ENCODE measurements around the gene ANKRD11. TPM values are rescaled to one million over a fixed set of nuclear protein-coding genes. Genes with fewer than 3 reads are reported as not detected.

The ANKRD11 gene
- polyA plus RNA-seq, 3 donors: 98.3 to 127 (median 111) TPM

DNA sequence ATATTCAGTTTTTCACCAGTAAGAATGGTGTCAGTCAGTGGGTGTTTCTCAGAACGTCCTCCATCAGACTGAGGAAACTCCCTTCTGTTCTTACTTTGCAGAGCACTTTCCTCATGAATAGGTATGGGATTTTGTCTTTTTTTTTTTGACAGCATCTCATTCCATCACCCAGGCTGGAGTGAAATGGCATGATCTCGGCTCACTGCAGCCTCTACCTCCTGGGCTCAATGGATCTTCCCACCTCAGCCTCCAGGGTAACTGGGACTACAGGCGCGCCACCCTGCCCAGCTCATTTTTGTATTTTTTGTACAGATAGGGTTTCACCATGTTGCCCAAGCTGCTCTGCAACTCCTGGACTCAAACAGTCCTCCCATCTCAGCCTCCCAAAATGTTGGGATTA is 142.6 kb downstream of the ANKRD11 start:
- DNase-seq (ENCODE audit: extremely low read depth in 1 of 11, low read depth in 9 of 11, low spot score in 4 of 11): no peak

DNA sequence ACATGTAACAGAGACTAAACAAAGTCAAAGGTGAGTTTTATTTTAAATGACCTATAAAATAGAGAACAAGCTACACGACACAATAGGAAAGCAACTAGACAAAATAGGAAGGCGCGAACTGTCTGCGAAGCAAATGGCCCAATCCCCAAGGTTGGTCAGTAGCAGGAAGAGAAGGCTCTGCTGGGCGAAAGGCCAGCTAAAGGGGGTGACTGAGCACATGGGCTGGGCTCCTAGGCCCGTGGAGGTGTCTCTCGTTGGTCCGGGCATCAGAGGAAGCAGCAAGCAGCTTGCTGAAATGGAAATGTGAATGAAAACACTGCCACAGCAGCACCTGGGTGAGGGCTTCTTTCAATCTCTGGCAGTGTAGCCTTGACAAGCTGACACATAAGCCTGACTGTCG is 143.5 kb downstream of the ANKRD11 start:
- no peak for DNase-seq (ENCODE audit: extremely low read depth in 1 of 11, low read depth in 9 of 11, low spot score in 4 of 11)

DNA sequence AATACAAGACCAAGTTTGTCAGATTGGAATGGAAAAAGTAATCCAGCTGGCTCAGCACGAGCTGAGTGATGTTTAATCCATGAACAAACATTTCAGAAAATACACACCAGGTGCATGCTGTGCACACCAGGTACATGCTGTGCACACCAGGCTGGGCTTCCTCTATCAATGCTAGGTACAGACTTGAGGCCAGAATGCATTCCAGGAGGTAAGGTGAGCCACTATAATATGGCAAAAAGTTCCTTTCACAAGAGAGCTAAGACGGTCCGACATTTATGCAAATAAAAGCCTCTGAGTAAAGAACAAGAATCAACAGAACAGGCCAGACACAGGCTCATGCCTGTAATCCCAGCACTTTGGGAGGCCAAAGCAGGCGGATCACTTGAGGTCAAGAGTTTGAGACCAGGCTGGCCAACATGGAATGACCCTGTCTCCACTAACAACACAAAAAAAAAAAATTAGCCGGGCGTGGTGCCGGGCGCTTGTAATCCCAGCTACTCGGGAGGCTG is 144.7 kb downstream of the ANKRD11 start:
- DNase-seq (ENCODE audit: extremely low read depth in 1 of 11, low read depth in 9 of 11, low spot score in 4 of 11): no peak

DNA sequence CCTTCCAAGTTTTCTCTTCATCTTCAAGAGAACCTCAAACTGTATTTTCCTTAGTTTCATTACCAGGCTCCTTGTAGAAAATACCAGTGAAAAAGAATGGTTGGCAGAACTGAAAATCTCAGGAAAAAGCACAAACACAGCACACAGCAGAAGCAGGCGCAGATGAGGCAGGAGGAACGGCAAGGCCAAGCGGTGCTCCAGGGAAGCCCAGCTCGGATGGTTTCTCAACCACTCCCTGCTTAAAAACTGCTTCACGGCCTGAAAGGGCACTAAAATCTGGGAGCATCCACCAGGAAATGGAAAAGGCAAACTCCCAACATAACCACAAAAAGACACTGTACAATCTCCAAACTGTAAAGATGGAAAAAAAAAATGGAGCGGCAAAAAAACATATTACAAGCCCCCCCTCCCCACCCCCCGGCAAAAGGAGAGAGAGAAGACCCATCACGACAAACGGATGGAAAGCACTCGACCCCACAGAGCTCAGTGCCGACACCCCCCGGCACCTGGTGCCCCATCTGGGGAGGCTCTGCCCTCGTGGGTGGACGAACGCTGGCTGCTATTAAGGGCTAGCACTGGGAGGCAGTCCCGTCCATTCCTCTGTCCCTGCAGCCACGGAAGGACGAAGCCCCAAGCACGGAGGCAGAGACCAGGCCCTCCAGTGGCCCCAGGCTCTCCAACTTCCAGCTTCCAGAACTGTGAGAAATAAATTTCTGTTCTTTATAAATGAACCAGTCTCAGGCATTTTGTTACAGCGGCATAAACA is 145.3 kb downstream of the ANKRD11 start:
- no peak for DNase-seq (ENCODE audit: extremely low read depth in 1 of 11, low read depth in 9 of 11, low spot score in 4 of 11)

DNA sequence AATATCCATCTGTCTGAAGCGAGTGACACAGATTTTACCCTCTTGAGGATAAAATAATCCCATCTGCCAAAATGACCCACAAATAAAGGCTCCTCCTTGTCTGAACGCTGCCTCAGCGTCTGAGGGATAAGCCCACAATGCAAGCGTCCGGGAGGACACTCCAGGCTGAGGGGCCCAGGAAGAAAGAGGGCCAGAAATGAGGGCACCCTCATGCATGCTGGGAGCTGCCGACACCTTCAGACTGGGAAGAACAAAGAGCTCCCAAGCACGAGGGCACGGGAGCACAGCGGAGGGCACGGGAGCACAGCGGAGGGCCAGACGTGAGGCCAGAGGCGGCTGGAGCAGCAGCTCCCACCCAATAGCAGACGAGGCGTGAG is 145.9 kb downstream of the ANKRD11 start:
- DNase-seq (ENCODE audit: extremely low read depth in 1 of 11, low read depth in 9 of 11, low spot score in 4 of 11): no peak

DNA sequence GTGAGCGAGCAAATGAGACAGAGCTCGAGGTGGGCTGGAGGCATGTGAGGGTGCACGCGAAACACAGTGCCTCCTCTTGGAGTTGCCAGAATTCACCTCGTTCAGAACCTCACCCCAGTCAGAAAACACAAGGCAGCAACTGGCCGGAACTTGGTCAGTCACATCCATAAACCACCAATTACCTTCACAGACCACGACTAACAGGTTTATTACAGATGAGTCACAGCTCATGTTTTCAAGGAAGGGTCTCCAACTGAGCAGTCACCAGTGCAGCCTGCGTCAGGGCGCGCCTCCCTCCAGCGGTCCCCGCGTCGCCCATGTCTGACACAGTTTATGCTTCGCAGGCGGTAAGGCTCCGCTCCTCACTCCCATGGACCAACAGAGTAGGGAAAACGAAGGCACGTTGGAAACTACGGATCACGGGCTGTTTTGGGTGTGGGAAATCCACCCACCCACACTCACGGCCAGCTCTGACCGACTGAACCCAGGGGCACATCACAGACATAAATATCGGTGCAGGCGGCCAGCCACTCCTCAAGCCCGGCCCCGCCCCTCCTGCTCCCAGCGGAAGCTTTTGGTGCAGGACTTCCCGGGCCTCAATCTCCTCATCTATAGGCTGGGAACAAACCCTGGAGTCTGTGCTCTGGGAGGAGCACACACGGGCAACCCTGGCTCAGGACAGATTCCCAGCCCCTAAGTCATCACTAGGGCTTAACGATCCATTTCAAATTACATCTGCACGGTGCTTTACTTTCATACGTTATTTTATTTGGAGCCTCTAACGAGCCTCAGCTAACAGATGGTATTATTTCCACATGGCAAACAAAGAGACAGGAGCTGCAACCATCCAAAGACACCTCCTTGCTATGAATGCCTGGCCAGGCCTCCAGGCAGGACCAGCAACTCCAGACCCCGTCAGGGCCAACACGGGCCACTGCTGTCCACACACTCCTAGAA is 146.6 kb downstream of the ANKRD11 start:
- DNase-seq (ENCODE audit: extremely low read depth in 1 of 11, low read depth in 9 of 11, low spot score in 4 of 11): no peak

DNA sequence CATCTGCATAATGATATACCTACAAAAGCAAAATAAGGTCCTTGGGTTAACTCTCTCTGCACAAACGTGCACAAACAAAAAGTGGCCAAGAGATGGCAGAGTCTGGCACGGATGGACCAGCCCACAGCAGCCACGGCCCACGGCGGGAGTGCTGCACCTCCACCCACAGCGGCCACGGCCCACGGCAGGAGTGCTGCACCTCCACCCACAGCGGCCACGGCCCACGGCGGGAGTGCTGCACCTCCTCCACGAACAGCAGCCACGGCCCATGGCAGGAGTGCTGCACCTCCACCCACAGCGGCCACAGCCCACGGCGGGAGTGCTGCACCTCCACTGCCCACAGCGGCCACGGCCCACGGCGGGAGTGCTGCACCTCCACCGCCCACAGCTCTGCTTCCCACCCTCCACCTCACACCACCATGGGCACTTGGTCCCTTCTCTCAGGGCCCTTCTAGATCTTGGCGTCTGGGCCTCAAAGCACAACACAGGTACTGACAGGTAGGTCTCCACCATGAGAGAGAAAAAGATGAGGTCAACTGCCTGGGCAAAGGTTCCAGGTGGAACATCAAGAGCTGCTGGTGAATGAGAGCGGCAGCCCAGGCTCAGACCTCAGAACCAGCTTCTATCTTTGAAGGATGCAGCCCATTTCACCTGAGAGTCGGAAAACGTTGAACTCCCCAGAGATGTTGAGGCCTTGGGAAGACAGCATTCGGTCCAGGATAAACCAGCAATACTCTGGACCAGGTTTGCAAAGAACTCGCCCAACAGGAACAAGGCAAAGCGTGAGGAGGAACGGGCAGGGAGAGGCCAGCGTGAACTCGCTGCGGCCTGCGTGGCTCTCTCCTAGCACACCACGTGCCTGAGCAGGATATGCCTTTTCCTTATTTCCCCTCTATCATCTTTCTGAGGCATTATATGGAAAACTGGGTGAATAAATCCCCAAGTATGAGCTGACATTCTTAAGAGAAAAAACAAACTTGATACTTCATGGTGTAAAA is 148.4 kb downstream of the ANKRD11 start:
- DNase-seq (ENCODE audit: extremely low read depth in 1 of 11, low read depth in 9 of 11, low spot score in 4 of 11): no peak

DNA sequence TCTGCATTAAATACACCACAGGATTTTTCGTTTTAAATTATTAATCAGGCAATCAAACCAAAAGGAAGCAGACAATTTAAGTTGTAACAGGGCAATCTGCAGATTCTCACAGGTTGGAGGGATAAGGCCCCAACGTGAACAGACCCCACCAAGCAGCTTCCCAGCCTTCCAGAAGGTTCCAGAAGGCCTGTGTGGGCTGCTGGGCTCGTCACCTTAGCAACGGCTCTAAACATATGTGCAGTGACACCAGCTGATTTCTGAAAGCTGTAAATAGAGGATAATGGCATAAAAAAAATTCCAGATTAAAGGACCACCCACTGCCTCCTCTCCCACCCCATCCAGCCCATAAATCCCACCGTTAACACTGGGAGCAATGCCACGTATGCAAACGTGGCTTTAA is 149.1 kb downstream of the ANKRD11 start:
- DNase-seq (ENCODE audit: extremely low read depth in 1 of 11, low read depth in 9 of 11, low spot score in 4 of 11): no peak

DNA sequence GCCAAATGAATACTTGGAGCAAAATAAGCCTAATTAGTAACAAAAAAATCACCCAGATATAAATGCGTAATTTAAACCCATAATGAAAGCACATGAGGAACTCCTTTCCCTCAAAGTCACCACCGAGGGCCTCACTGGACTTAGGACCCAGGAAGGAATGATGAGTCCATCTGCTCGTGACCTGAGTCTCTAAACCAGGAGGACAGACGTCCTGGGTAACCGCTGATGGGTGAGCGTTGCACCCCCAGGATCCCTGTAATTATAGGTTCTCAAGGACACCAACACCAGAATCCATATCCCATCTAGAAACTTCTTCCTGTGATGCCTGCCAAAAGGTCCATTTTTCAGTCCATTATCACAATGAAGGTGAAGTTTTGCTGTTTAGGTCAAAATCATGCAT is 151.5 kb downstream of the ANKRD11 start:
- DNase-seq (ENCODE audit: extremely low read depth in 1 of 11, low read depth in 9 of 11, low spot score in 4 of 11): no peak

DNA sequence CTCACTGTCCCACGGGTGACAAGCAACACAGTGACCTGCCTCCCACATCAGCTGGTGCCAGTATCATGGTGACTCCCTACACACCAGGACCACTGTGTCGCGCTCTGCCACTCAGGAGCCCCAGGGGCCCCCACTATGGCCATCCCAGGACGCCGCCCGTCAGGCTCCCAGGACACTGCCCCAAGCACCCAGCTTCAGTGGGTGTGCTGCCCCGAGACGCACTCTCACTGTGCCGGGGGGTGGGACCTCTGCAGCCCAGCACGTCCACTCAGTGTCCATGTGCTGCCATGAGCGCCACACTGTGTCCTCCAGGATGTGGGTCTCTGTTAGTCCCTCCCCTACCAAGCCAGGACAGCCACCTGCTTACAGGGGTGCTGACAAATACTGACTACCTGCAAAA is 152.4 kb downstream of the ANKRD11 start:
- DNase-seq (ENCODE audit: extremely low read depth in 1 of 11, low read depth in 9 of 11, low spot score in 4 of 11): no peak

DNA sequence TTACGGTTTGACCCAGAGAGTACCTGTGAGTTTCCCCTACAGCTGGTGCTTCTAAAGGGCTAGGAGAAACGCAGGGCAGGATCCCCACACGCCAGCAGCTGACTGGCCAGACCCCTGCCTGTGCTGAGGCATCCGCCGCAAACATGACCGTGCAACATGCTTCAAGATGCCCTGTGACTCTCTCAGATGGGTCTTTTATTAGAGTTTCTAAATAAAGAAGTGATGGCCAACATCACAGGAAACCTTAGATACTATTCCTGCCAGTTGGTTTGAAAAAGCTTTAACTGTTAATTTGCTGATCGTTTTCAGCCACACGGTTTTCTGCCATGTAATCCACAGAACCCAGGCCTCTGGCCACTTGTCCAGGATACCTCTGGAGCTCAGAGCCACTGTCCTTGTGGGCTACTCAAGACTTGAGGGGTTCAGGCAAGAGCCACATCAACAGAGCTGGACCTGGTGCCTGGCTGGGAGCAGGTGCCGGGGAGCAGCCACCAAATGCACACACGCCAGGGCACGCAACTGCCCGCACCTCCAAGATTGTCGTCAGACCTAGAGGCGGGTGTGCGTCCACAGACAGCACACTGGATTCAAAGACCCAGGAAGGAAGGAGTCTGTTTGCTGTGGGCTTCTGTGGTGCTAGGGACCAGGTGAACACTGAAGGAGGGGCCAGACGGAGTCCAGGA is 154.4 kb downstream of the ANKRD11 start:
- no peak for DNase-seq (ENCODE audit: extremely low read depth in 1 of 11, low read depth in 9 of 11, low spot score in 4 of 11)

DNA sequence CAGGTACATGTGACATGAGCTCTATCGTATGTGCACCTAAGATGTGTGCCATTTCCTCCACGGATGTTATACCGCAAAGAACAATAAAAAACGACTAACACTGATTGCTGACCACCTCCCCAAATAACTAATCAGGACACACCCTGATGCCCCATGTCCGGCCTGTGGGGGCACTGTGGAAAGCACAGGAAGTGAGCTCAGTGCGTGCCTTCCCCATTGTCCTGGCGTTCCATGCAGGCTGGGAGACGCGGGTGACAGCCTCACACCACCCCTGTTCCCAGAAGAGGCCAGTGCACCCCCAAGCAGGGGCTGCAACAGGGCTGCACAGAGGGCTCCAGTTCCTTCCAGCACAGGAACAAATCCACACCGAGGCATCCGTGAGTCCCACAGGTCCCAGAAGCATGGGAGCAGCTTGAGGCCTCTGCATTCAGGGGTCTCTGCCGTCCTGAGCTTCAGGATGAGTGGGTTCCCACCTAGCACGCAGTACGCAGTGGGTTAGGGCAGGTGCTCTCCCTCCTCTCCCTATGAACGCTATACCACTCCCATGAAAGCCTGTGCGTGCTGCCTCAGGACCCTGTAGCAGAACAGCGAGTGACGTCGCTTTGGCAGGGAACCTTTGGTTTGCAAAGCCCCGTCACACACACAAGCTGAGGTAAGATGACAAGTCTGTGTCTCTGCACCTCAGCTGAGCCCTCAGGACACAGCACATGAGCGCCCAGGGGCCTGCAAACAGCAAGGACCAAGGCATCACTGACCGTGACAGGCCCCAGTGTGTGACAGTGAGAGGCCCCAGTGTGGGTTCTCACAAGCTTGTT is 155.2 kb downstream of the ANKRD11 start:
- no peak for DNase-seq (ENCODE audit: extremely low read depth in 1 of 11, low read depth in 9 of 11, low spot score in 4 of 11)

DNA sequence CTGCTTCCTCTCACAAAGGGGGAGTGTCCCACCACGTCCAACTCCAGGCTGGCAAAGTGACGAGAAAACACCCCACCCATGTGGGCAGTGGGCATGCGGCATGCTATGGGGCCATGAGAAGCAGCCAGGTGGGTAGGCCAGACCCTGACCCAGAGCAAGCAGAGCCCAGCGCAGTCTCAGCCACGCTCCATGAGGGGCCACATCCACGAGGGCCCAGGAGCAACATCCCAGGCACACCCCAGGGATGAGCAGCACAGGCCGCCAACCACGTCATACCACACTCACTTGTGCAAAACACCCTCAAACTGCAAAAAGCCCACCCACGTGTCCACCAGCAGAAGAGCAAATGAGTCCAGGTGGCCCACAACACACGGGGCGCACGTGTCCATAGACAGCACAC is 155.9 kb downstream of the ANKRD11 start:
- DNase-seq (ENCODE audit: extremely low read depth in 1 of 11, low read depth in 9 of 11, low spot score in 4 of 11): no peak

DNA sequence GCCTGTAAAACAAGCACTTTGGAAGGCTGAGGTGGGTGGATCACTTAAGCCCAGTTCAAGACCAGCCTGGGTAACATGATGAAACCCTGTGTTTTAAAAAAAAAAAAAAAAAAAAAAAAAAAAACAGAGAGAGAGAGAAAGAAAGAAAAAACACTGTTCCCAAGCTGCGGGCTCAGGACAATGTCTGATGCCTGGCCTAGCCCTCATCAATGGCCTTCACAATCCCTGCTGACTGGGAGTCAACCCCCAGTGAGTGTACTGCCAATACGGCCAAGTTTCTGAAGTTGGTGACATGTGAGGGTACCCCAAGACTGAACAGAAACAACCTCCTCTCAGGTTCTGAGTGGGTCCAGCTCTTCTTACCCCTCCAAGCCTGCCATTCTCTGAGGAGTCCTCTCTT is 156.3 kb downstream of the ANKRD11 start:
- no peak for DNase-seq (ENCODE audit: extremely low read depth in 1 of 11, low read depth in 9 of 11, low spot score in 4 of 11)

DNA sequence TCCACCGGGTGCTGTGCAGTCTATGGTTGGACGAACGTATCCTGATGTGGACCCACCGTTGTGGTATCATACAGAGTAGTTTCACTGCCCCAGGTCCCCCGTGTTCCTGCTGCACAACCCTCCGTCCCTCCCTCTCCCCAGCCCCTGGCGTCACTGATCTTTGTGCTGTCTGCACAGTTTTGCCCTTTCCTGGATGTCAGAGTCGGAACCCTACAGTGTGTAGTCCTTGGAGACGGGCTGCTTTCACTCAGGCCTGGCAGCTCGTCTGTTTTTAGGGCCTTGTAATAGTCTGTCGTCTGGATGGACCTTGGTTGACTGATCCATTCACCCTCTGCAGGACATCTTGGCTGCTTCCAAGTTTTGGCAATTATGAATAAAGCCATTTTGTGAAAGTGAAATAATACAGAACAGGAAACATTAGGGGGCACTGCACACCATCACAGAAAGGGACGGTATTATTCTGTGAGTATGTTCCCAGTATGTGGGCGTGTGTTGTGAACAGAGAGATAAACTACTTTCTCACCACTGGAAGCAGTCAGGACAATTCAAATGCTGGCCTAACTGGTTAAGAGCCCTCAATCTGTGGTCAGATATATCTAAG is 156.9 kb downstream of the ANKRD11 start:
- peak in 3 of 11 donors; percentile 53 to 69 (median 66) for DNase-seq (ENCODE audit: extremely low read depth in 1 of 11, low read depth in 9 of 11, low spot score in 4 of 11)

DNA sequence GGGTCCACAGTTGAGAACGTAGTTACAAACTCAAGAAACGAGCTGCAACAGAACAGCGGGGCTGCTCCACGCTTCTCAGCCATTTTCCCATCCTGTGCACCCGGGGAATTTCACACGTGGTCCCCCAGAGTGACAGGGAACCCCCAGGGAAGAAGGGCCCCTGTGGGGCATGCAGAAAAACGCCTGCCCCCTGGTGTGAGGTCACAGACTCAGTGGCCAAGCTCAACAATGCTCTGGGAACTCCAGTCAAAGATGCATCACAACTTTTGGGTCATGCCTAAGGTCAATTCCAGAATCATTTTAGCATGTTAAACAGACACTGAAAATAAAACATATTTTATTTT is 157.5 kb downstream of the ANKRD11 start:
- DNase-seq (ENCODE audit: extremely low read depth in 1 of 11, low read depth in 9 of 11, low spot score in 4 of 11): no peak

DNA sequence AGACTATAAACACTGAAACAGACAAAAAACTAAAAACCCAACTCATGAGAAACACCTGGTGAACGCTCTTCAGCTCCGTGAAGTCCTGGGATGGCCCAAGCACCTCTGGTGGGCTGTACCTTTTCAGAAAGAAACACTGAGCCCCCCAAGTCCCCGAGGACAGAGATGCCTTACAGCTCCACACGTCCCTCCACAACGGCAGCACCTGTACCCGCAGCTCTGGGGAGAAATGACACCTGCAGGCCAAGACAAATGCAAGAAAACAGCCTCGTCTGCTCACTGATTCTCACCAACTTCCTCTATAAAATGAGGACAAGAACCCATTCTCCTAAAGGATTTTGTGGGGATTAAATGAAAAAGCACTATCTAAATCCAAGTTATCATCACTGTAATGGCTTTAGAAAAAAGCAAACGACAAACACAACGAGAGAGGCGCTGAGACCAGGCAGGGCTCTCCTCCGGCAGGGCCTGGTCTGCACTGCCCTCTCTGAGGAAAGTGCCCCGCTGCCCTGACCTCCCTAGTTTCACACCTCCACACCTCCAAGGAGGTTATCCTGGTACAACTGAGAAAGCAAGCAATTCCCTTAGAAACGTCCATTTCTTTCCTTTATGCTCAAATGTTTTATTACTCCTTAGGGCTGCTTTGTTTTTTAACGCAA is 158.0 kb downstream of the ANKRD11 start:
- no peak for DNase-seq (ENCODE audit: extremely low read depth in 1 of 11, low read depth in 9 of 11, low spot score in 4 of 11)
